CD4-positive, CD25-positive, alpha-beta regulatory T cell (primary cell): ENCODE results near the gene PDCD1. TPM values are rescaled to one million over a fixed set of nuclear protein-coding genes. Genes with fewer than 3 reads are reported as not detected.

Source experiments
- ATAC-seq, 2 donors: fragments of 150-1000 bp; cut with Tn5 transposase; one replicate each; pipeline ENCODE4 v1.10.0; 2021; ENCODE audit warnings: low read depth in 2 of 2, moderate number of reproducible peaks in 2 of 2, moderate library complexity in 1 of 2
- DNase-seq, 3 donors: peaks; one replicate each; pipeline versions ENCODE4 v3.0.0 to v3.0.0-alpha.2; 2012 to 2022; ENCODE audit warnings: mixed read lengths in 1 of 3
- H3K27ac ChIP-seq: one replicate; pipeline ENCODE4 v1.7.0; 2013; ENCODE audit warnings: mild to moderate bottlenecking, low read length; ENCODE audit not compliant: insufficient read depth, poor library complexity, severe bottlenecking
- H3K27me3 ChIP-seq: one replicate; pipeline ENCODE4 v1.7.0; 2013; ENCODE audit warnings: low read length; ENCODE audit not compliant: control insufficient read depth, insufficient read depth
- H3K36me3 ChIP-seq: one replicate; pipeline ENCODE4 v1.7.0; 2013; ENCODE audit warnings: mild to moderate bottlenecking, low read length, moderate library complexity; ENCODE audit not compliant: control insufficient read depth, insufficient read depth
- H3K4me1 ChIP-seq: 2 replicates; pipeline ENCODE4 v1.7.0; 2013; ENCODE audit warnings: mild to moderate bottlenecking, low read length; ENCODE audit not compliant: insufficient read depth, control insufficient read depth, poor library complexity, severe bottlenecking
- H3K4me3 ChIP-seq: one replicate; pipeline ENCODE4 v1.7.0; 2013; ENCODE audit warnings: low read depth, mild to moderate bottlenecking, low read length, moderate library complexity
- H3K9me3 ChIP-seq, 2 experiments: 1 replicate in 1 of 2; 2 replicates in 1 of 2; pipeline ENCODE4 v1.7.0; 2013; ENCODE audit warnings: low read length in 2 of 2, mild to moderate bottlenecking in 1 of 2, moderate library complexity in 1 of 2; ENCODE audit not compliant: control insufficient read depth in 2 of 2
- H3K27ac Mint-ChIP-seq, 3 donors: one replicate each; pipeline ENCODE4 v1.8.0; 2020 to 2022; ENCODE audit warnings: mild to moderate bottlenecking in 3 of 3, mixed read lengths in 3 of 3, moderate library complexity in 2 of 3
- H3K27me3 Mint-ChIP-seq: one replicate; pipeline ENCODE4 v1.8.0; 2022; ENCODE audit warnings: mild to moderate bottlenecking, mixed read lengths
- H3K36me3 Mint-ChIP-seq: one replicate; pipeline ENCODE4 v1.8.0; 2020; ENCODE audit warnings: mixed read lengths
- H3K4me1 Mint-ChIP-seq, 4 donors: one replicate each; pipeline ENCODE4 v1.8.0; 2020 to 2022; ENCODE audit warnings: mixed read lengths in 4 of 4, mild to moderate bottlenecking in 1 of 4
- H3K4me3 Mint-ChIP-seq, 4 donors: one replicate each; pipeline ENCODE4 v1.8.0; 2020 to 2022; ENCODE audit warnings: mild to moderate bottlenecking in 4 of 4, mixed read lengths in 4 of 4, moderate library complexity in 3 of 4
- H3K9me3 Mint-ChIP-seq, 7 donors: one replicate each; pipeline ENCODE4 v1.8.0; 2020 to 2022; ENCODE audit warnings: mixed read lengths in 7 of 7, mild to moderate bottlenecking in 3 of 7, moderate library complexity in 2 of 7
- polyA plus RNA-seq, 4 donors: library from polyadenylated mRNA; unstranded; fragments of 300-500 nt; fragmentation: Illumina TruSeq; gene quantifications; one replicate each; pipeline ENCODE4 v1.2.3, GENCODE V29; 2021
- total RNA-seq: library from RNA; stranded (reverse); gene quantifications from one replicate; pipeline ENCODE4 v1.2.3, GENCODE V29; 2022

Gene PDCD1
- total and polyA plus RNA-seq, 5 donors from 2014 or later, result 6.0 to 12.3 (median 7.2) TPM

DNA sequence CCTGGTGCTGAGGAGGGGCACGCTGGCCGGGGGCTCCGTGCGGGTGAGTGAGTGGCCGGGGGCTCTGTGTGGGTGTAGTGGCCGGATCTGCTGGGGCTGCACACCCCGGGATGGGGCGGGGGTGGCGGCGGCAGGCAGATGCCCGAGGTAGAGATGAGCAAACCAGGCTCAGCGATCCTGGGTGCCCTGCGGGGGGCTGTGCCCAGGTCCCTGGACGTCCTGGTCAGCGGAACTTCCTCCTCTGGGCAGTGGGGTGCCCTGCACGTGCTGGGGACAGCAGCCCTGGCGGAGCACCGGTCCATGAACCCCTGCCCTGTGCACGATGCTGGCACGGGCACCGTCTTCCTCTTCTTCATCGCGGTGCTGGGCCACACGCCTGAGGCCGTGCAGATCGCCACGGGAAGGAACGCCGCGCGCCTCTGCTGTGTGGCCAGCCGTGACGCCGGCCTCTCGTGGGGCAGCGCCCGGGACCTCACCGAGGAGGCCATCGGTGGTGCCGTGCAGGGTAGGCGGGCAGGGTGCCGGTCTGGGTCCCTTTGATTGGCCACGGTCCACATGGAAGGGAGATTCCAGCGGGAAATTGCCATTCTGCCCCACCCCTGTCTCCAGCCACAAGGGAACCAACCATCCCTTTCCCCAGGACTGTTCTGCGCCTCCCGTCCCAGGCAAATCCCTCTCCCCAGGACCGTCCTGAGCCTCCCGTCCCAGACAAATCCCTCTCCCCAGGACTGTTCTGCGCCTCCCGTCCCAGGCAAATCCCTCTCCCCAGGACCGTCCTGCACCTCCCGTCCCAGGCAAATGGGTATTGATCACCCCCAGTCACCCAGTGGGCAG lies 43.8 kb downstream of the PDCD1 start:
- no peak overlapping the region for H3K27ac ChIP-seq
- H3K27me3 ChIP-seq, result no peaks in the 10 kb centered on the region
- H3K36me3 ChIP-seq, result no peaks in the 10 kb centered on the region
- Mint-ChIP-seq H3K27ac (no peak overlapping the region), H3K4me1 (peaks cover 0 to 5% (median 2%) of the 10 kb centered on the region in 4 donors), H3K9me3 (peaks cover 0 to 1% (median 0%) of the 10 kb centered on the region in 7 donors), H3K27me3 (peaks cover 13% of the 10 kb centered on the region), H3K4me3 (no peak overlapping the region), H3K36me3 (no peaks in the 10 kb centered on the region)
- no peaks in the 10 kb centered on the region for H3K9me3 ChIP-seq
- no peak for ATAC-seq
- H3K4me3 ChIP-seq, result no peak overlapping the region
- no peak for DNase-seq
- H3K4me1 ChIP-seq, result no peaks in the 10 kb centered on the region

DNA sequence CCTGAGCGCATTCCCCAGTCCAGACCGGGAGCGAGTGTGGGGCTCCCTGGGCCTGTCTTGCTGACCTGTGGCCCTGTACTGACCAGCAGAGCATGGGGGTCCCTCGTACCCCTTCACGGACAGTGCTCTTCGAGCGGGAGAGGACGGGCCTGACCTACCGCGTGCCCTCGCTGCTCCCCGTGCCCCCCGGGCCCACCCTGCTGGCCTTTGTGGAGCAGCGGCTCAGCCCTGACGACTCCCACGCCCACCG lies 44.4 kb downstream of the PDCD1 start:
- H3K4me3 Mint-ChIP-seq, result no peak overlapping the region
- no peak for DNase-seq

DNA sequence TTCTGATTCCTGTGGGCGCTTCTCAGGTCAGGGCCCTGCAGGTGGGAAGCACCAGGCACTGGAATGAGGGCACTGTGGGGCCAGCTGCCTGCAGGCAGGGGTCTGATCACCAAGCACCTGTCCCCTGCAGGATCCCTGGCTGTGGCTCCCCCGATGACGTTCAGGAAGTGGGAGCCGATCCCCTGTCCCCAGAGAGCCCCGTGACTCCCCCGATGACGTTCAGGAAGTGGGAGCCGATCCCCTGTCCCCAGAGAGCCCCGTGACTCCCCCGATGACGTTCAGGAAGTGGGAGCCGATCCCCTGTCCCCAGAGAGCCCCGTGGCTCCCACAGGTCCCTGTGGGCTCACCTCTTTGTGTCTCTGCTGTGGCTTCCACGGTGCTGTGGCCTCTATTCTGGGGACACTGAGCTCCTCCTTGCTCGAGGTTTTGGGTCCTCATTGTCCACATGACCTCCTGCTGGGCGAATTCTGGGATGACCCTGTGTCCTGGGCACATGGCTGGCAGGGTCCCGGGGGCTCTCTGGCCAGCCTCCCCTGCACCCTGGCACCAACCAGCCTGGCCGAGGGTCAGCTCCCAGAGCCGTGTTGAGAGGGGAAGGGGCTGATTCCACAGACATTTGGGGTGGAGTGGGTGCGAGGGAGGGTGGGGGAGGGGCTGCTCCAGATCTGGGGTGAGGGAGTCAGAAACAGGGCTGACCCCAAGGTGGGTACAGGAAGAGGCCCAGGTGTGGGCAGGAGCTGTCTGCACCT lies 44.9 kb downstream of the PDCD1 start:
- Mint-ChIP-seq H3K27ac (no peak overlapping the region), H3K4me1 (peaks cover 0 to 5% (median 2%) of the 10 kb centered on the region in 4 donors), H3K27me3 (peaks cover 13% of the 10 kb centered on the region), H3K9me3 (peaks cover 0 to 1% (median 0%) of the 10 kb centered on the region in 7 donors), H3K36me3 (no peaks in the 10 kb centered on the region), H3K4me3 (no peak overlapping the region)
- Histone ChIP-seq H3K4me1 (no peaks in the 10 kb centered on the region), H3K36me3 (no peaks in the 10 kb centered on the region), H3K4me3 (no peak overlapping the region), H3K27me3 (no peaks in the 10 kb centered on the region), H3K27ac (no peak overlapping the region), H3K9me3 (no peaks in the 10 kb centered on the region)
- ATAC-seq, result peak in 1 of 2 donors; percentile 22
- DNase-seq, result no peak

More for the DNA sequence above, 44.4 kb downstream of the PDCD1 start:
- Mint-ChIP-seq H3K27ac (no peak overlapping the region), H3K4me1 (peaks cover 0 to 5% (median 2%) of the 10 kb centered on the region in 4 donors), H3K9me3 (peaks cover 0 to 1% (median 0%) of the 10 kb centered on the region in 7 donors), H3K27me3 (peaks cover 13% of the 10 kb centered on the region), H3K36me3 (no peaks in the 10 kb centered on the region)
- H3K9me3 ChIP-seq, result no peaks in the 10 kb centered on the region
- H3K4me1 ChIP-seq, result no peaks in the 10 kb centered on the region
- no peaks in the 10 kb centered on the region for H3K27me3 ChIP-seq
- no peak overlapping the region for H3K4me3 ChIP-seq
- no peak for ATAC-seq
- no peak overlapping the region for H3K27ac ChIP-seq
- no peaks in the 10 kb centered on the region for H3K36me3 ChIP-seq

DNA sequence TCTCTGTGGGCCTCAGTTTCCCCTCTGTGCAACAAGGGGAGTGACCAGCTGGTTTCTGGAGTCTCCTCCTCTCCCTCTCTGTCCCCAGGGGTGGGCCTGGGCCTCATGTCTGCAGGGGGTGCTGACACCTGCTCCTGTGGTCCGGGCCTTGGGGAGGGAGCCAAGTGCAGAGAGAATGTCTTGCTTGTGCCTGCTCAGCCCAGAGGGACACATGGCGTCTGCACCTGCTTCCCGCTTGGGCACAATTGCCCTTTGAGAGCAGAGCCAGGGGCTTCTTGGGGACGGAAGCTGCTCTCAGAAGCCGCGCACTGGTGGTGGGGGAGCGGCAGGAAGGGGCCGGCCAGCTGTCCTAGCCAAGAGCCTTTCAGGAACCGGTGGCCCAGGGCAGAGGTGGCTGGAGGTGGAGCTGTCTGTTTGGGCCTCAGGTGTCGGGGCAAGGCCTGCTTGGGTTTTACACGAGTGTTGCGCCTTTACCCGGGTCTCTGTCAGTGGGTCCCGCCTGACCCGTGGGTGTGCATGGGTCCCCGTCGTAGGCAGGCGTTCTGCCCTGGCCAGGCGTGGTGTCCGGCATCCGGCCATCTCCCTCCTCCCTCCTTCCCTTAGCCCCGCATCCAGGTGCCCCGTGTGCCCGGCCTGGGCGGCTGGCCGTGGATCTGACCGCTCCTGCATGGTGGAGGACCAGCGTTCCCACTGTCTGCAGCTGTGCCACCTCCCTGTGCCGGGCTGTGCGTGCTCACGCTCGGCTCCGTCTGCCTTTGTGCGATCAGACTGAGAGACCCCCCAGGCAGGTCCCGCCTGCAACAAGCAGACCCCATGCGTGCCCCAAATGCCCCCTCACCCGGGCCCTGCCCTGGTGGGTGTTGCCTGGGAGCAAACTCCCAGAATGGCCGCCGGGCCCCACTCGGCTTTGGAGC lies 45.7 kb downstream of the PDCD1 start:
- no peaks in the 10 kb centered on the region for H3K36me3 ChIP-seq
- no peak overlapping the region for H3K27ac Mint-ChIP-seq
- H3K27ac ChIP-seq, result no peak overlapping the region
- no peak overlapping the region for H3K4me3 Mint-ChIP-seq
- no peaks in the 10 kb centered on the region for H3K4me1 ChIP-seq
- H3K27me3 ChIP-seq, result no peaks in the 10 kb centered on the region
- DNase-seq, result no peak
- H3K27me3 Mint-ChIP-seq, result peaks cover 17% of the 10 kb centered on the region
- ATAC-seq, result no peak
- H3K9me3 ChIP-seq, result no peaks in the 10 kb centered on the region
- no peaks in the 10 kb centered on the region for H3K36me3 Mint-ChIP-seq
- no peak overlapping the region for H3K4me3 ChIP-seq
- H3K9me3 Mint-ChIP-seq, result peaks cover 0 to 1% (median 0%) of the 10 kb centered on the region in 7 donors
- peaks cover 0 to 7% (median 2%) of the 10 kb centered on the region in 4 donors for H3K4me1 Mint-ChIP-seq

DNA sequence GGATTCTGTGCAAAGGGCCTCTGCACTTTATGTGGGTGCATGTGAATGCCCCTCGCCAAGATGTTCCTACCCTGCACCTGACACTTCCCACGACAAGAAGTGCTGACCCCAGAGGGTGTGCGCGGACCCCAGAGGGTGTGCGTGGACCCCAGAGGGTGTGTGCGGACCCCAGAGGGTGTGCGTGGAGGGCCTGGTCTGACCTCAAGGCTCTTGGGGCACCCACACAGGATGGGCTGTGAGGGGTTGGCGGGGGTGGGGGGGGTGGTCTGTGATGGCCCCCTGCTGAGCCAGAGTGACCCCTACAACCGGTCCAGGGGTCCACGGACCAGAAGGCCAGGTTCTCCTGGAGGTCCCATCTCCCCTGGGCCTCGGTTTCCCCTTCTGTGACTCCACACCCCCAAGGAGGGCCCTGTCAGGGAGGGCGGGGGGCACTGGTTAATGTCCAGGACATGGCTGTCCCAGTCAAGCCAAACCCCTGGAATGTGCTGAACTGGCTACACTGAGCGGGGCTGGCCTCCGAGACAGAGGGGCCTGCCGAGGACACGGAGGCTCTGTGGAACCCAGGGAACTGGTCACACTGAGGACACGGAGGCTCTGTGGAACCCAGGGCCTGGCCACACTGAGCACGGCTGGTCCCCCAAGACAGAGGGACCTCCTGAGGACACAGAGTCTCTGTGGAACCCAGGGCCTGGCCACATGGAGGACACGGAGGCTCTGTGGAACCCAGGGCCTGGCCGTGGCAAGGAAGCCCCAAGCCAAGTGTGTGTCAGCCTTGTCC lies 46.6 kb downstream of the PDCD1 start:
- no peaks in the 10 kb centered on the region for H3K9me3 ChIP-seq
- no peaks in the 10 kb centered on the region for H3K36me3 ChIP-seq
- Mint-ChIP-seq H3K36me3 (no peaks in the 10 kb centered on the region), H3K4me1 (peaks cover 0 to 2% (median 0%) of the 10 kb centered on the region in 4 donors), H3K4me3 (no peak overlapping the region), H3K9me3 (no peaks in the 10 kb centered on the region), H3K27ac (no peak overlapping the region), H3K27me3 (peaks cover 11% of the 10 kb centered on the region)
- H3K27ac ChIP-seq, result no peak overlapping the region
- ATAC-seq (no peak), DNase-seq (no peak)
- H3K27me3 ChIP-seq, result no peaks in the 10 kb centered on the region
- H3K4me1 ChIP-seq, result no peaks in the 10 kb centered on the region
- no peak overlapping the region for H3K4me3 ChIP-seq

DNA sequence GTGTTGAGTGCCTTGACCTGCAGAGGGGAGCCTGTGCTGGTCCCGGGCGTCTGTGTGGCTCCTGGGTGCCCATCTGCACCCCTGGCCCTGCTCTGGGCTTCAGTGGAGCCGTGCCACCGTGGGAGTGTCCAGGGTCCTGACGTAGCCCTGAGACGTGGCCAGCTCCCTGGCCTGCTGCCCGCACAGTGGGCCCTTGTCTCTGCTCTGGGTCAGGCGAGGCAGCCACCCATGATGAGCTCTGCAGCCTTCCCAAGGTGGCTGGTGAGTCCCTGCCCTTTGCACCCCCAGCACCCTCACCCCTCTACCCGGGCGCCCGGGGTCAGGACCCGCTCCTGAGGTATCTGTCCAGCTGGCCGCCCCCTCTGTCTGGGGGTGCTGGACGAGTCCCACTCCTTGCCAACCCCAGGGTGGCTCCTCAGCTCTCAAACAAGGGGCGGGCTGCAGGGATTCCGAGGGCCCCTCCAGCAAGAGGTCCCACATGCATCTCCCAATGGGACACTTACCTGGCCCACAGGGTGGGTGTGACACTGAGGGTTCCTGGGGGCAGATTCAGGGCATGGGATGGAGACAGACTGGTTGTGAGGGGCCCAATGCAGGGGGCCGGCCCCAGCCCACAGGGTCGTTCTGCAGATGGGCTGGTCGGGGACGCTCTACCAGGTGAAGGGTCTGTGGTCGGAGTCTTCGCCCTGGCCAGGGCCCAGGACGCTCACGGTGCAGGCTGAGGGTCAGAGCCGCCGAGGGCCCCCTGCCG lies 47.3 kb downstream of the PDCD1 start:
- no peaks in the 10 kb centered on the region for H3K4me1 ChIP-seq
- Mint-ChIP-seq H3K27me3 (peaks cover 11% of the 10 kb centered on the region), H3K4me3 (no peak overlapping the region), H3K4me1 (peaks cover 0 to 2% (median 0%) of the 10 kb centered on the region in 4 donors), H3K36me3 (no peaks in the 10 kb centered on the region), H3K9me3 (no peaks in the 10 kb centered on the region), H3K27ac (no peak overlapping the region)
- ATAC-seq (no peak), DNase-seq (no peak)
- H3K9me3 ChIP-seq, result no peaks in the 10 kb centered on the region
- no peak overlapping the region for H3K27ac ChIP-seq
- no peaks in the 10 kb centered on the region for H3K27me3 ChIP-seq
- no peak overlapping the region for H3K4me3 ChIP-seq
- H3K36me3 ChIP-seq, result no peaks in the 10 kb centered on the region
